Stomach smooth muscle (tissue), 2 donors: Measurements from ENCODE around the gene CALB2.

ENCODE experiments used
- H3K27ac ChIP-seq: one replicate; pipeline ENCODE4 v1.7.0; 2013; ENCODE audit warnings: mild to moderate bottlenecking, low read length, inconsistent platforms
- H3K27me3 ChIP-seq, 2 donors: one replicate each; pipeline ENCODE4 v1.7.0; 2013; ENCODE audit warnings: low read length in 2 of 2; ENCODE audit not compliant: insufficient read depth in 2 of 2, control insufficient read depth in 1 of 2
- H3K36me3 ChIP-seq, 2 donors: one replicate each; pipeline ENCODE4 v1.7.0; 2013; ENCODE audit warnings: low read length in 2 of 2; ENCODE audit not compliant: control insufficient read depth in 2 of 2, insufficient read depth in 2 of 2
- H3K4me1 ChIP-seq: one replicate; pipeline ENCODE4 v1.7.0; 2013; ENCODE audit warnings: low read length; ENCODE audit not compliant: control insufficient read depth, insufficient read depth
- H3K4me3 ChIP-seq, 2 donors: one replicate each; pipeline ENCODE4 v1.7.0; 2013; ENCODE audit warnings: low read length in 2 of 2
- H3K9ac ChIP-seq, 2 donors: one replicate each; pipeline ENCODE4 v1.7.0; 2013; ENCODE audit warnings: low read length in 2 of 2, mild to moderate bottlenecking in 1 of 2
- H3K9me3 ChIP-seq, 2 donors: one replicate each; pipeline ENCODE4 v1.7.0; 2013; ENCODE audit warnings: low read length in 2 of 2; ENCODE audit not compliant: control insufficient read depth in 2 of 2
- donor health status: healthy.
- donor health status: Pancreatic carcinoma.

The CALB2 gene

DNA sequence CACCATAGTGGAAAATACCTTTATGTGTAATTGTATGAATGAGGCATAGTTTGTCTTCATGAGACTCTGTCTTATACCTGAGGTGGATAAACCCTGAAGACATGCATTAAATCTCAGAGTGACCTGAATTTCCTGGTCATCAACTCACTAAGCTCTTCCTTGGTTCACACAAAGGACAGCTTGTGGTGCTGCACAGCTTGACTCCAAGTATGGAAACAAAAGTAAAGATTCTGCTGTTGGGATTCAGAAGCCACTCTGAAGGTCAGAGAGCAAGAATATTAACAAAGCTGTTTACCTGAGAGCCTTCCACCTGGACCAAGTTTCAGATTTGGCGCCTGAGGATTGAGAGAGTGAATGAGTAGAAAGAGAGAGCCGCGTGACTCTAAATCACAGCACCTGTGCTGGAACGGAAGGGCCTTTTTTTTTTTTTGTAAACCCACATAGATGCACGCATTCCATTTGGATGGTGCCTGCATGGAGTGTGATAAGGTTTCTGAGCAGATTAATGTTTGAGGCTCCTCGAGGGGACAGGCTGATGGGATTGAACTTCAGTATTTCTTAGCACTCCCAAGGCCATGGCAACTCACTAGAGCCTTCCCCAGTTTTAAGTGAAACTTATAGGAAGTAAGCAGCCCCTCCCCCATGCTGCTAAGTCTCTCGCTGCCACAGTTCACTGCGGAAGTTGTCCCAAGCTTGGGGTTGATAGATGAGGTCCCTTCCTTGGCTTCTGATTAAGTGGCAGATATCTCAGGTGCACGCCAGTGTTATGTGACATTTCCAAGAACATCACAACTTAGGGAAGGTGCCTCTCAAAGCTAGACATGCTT is 28.7 kb downstream of the CALB2 start:
- no peak overlapping the region for H3K27ac ChIP-seq
- no peak overlapping the region for H3K9ac ChIP-seq
- no peaks in the 10 kb centered on the region for H3K9me3 ChIP-seq
- H3K27me3 ChIP-seq: peaks cover 0 to 3% of the 10 kb centered on the region in 2 donors
- H3K4me3 ChIP-seq: no peak overlapping the region
- H3K4me1 ChIP-seq: peaks cover 12% of the 10 kb centered on the region
- no peaks in the 10 kb centered on the region for H3K36me3 ChIP-seq

DNA sequence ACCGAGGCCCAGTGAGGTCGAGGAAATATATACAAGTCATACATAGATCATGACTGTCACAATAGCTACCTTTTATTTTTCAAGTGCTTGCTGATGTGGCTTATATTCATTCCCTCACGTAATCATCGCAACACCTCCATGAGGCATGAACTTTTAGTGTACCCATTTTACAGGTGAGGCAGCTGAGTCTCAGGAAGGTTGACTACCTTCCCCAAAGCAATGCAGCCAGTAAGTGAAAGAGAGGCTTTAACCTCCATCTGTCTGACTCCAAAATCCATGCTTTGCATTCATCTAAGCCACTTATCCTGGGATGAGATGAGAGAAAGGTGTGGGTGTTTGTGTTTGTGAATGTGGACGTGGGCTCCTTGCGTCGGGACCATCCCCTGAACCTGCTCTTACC is 30.8 kb downstream of the CALB2 start:
- H3K36me3 ChIP-seq: no peaks in the 10 kb centered on the region
- H3K9me3 ChIP-seq: no peaks in the 10 kb centered on the region
- no peak overlapping the region for H3K27ac ChIP-seq
- no peak overlapping the region for H3K4me3 ChIP-seq
- H3K4me1 ChIP-seq: peaks cover 12% of the 10 kb centered on the region
- peaks cover 0 to 4% of the 10 kb centered on the region in 2 donors for H3K27me3 ChIP-seq
- H3K9ac ChIP-seq: no peak overlapping the region

GRCh38 chr16:71396594-71396993 is 38.1 kb downstream of the CALB2 start:
- no peak overlapping the region for H3K27ac ChIP-seq
- no peak overlapping the region for H3K9ac ChIP-seq
- no peak overlapping the region for H3K4me3 ChIP-seq
- no peaks in the 10 kb centered on the region for H3K36me3 ChIP-seq
- peaks cover 0 to 2% of the 10 kb centered on the region in 2 donors for H3K27me3 ChIP-seq
- H3K9me3 ChIP-seq: no peaks in the 10 kb centered on the region
- H3K4me1 ChIP-seq: no peaks in the 10 kb centered on the region

DNA sequence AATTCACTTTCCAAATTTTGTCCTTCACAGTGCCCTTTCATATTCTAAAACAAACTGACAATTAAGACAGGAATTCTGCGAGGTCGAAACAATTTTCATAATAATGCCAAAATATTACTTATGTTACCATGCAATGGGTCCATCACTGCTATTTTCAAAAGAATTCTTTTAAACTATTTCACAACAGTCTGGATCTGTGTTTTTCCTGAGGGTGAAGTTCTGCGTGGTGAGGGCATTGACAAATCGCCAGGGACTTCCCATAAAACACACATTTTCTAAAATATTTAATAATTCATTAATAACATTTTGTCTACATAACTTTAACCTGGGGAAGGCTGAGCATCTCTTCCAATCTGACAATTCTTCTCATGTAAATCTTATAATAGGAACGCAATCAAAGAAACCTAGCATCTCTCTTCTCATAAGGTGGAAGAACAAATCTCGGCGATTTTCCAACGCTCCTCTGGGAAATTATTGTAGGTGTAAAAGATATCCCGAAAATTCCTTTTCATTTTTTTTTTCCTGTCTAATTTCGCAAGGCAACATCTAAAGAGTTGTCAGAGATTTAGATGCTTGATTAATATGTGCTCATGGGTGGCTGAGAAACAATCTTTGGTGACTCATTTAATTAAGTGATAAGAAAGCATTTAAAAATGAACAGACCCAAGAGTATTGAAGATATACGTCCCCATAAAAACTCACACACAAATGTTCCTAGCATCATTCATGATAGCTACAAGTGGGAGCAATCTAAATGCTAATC is 41.5 kb downstream of the CALB2 start:
- H3K27ac ChIP-seq: no peak overlapping the region
- peaks cover 0 to under 1% of the 10 kb centered on the region in 2 donors for H3K27me3 ChIP-seq
- no peaks in the 10 kb centered on the region for H3K4me1 ChIP-seq
- peaks cover 0 to 3% of the 10 kb centered on the region in 2 donors for H3K9me3 ChIP-seq
- H3K4me3 ChIP-seq: no peak overlapping the region
- H3K9ac ChIP-seq: no peak overlapping the region
- H3K36me3 ChIP-seq: no peaks in the 10 kb centered on the region

GRCh38 chr16:71402007-71402406 is 43.5 kb downstream of the CALB2 start:
- H3K4me1 ChIP-seq: no peaks in the 10 kb centered on the region
- H3K9ac ChIP-seq: no peak overlapping the region
- H3K27ac ChIP-seq: no peak overlapping the region
- H3K36me3 ChIP-seq: no peaks in the 10 kb centered on the region
- H3K4me3 ChIP-seq: no peak overlapping the region
- H3K9me3 ChIP-seq: peaks cover 0 to 3% of the 10 kb centered on the region in 2 donors
- peaks cover 2 to 3% of the 10 kb centered on the region in 2 donors for H3K27me3 ChIP-seq

GRCh38 chr16:71402674-71403073 is 44.2 kb downstream of the CALB2 start:
- Histone ChIP-seq H3K27me3 (peaks cover 3 to 4% of the 10 kb centered on the region in 2 donors), H3K4me3 (no peak overlapping the region), H3K27ac (no peak overlapping the region), H3K36me3 (no peaks in the 10 kb centered on the region), H3K4me1 (no peaks in the 10 kb centered on the region), H3K9ac (no peak overlapping the region), H3K9me3 (peaks cover 0 to 3% of the 10 kb centered on the region in 2 donors)

- Histone ChIP-seq H3K4me1 (no peaks in the 10 kb centered on the region), H3K9ac (no peak overlapping the region), H3K27ac (no peak overlapping the region), H3K4me3 (no peak overlapping the region), H3K36me3 (no peaks in the 10 kb centered on the region), H3K27me3 (peaks cover 3 to 7% of the 10 kb centered on the region in 2 donors), H3K9me3 (peaks cover 0 to 3% of the 10 kb centered on the region in 2 donors)
Measured at GRCh38 chr16:71404364-71404763, 45.8 kb downstream of the CALB2 start.

DNA sequence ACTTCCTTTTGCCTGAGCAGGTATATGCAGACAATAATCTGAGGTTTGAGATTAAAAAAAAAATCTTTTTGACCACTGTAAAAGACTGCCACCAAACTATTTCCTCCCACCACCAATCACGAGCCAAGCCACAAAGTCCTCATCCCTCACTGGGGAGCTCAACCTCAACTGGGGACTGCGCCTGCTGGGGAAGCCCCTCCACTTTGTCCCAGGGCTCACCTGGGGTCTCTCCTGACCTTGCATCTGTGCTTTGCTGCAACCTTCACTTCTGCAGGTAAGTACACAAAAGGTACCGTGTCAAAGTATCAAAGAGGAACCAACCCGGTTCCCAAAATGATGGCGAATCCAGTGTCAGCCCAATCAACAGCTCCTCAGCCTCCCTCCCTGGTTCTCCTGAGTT is 47.8 kb downstream of the CALB2 start:
- H3K9me3 ChIP-seq: peaks cover 0 to 3% of the 10 kb centered on the region in 2 donors
- H3K9ac ChIP-seq: no peak overlapping the region
- H3K4me3 ChIP-seq: no peak overlapping the region
- peaks cover 3 to 13% of the 10 kb centered on the region in 2 donors for H3K27me3 ChIP-seq
- no peak overlapping the region for H3K27ac ChIP-seq
- H3K4me1 ChIP-seq: no peaks in the 10 kb centered on the region
- H3K36me3 ChIP-seq: no peaks in the 10 kb centered on the region

GRCh38 chr16:71406724-71407123 is 48.2 kb downstream of the CALB2 start:
- H3K4me3 ChIP-seq: no peak overlapping the region
- H3K36me3 ChIP-seq: no peaks in the 10 kb centered on the region
- H3K9ac ChIP-seq: no peak overlapping the region
- H3K4me1 ChIP-seq: no peaks in the 10 kb centered on the region
- peaks cover 3 to 13% of the 10 kb centered on the region in 2 donors for H3K27me3 ChIP-seq
- H3K27ac ChIP-seq: no peak overlapping the region
- peaks cover 0 to 3% of the 10 kb centered on the region in 2 donors for H3K9me3 ChIP-seq

DNA sequence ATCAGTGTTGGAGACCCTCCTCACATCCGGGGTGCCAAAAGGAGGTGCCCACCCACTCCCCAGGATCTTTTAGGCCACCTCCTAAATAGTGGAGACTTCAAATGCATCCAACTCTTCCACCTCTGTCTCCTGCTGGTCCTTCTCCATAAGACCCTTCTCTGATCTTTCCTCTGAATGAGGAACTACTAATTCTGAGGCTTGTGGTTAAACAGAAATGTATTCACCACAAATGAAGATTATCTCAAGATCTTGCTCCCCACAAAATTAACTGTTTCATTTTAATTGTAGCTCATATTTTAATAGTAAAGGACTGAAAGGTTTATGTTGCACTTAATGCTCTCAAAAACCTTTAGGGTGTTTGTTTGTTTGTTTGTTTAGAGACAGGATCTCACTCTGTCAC is 49.2 kb downstream of the CALB2 start:
- Histone ChIP-seq H3K9me3 (peaks cover 0 to 3% of the 10 kb centered on the region in 2 donors), H3K4me3 (no peak overlapping the region), H3K9ac (no peak overlapping the region), H3K27ac (no peak overlapping the region), H3K4me1 (no peaks in the 10 kb centered on the region), H3K27me3 (peaks cover 10 to 16% of the 10 kb centered on the region in 2 donors), H3K36me3 (no peaks in the 10 kb centered on the region)
